Uterus (tissue), 4 donors: ENCODE measurements around the gene SGMS1. TPM values are rescaled to one million over a fixed set of nuclear protein-coding genes. Genes with fewer than 3 reads are reported as not detected.

Experiments used
- DNase-seq, 2 donors: peaks; one replicate each; pipeline ENCODE4 v3.0.0-alpha.2; 2019 to 2020
- H3K27ac ChIP-seq, 2 donors: fragments of 200-600 bp; sonication (generic); 1 replicate in 1 of 2; 2 replicates in 1 of 2; pipeline ENCODE4 v1.5.1; 2016 to 2018
- H3K27me3 ChIP-seq, 2 donors: fragments of 200-600 bp; sonication (generic); one replicate each; pipeline ENCODE4 v1.5.1; 2018 to 2019; ENCODE audit warnings: control low read depth in 1 of 2
- H3K36me3 ChIP-seq, 2 donors: fragments of 200-600 bp; sonication (generic); one replicate each; pipeline ENCODE4 v1.5.1; 2019; ENCODE audit warnings: control low read depth in 1 of 2
- H3K4me1 ChIP-seq, 2 donors: fragments of 200-600 bp; sonication (generic); one replicate each; pipeline ENCODE4 v1.5.1; 2018 to 2019; ENCODE audit warnings: control low read depth in 1 of 2
- H3K4me3 ChIP-seq, 2 donors: fragments of 200-600 bp; sonication (generic); 1 replicate in 1 of 2; 2 replicates in 1 of 2; pipeline ENCODE4 v1.5.1; 2018 to 2019; ENCODE audit warnings: mild to moderate bottlenecking in 1 of 2
- H3K9me3 ChIP-seq, 2 donors: fragments of 200-600 bp; sonication (generic); one replicate each; pipeline ENCODE4 v1.5.1; 2019; ENCODE audit warnings: control low read depth in 1 of 2
- CTCF ChIP-seq, 4 experiments: fragments of 200-600 bp in 2 of 4; fragments of 450-650 bp in 2 of 4; sonication (generic) in 2 of 4; IDR thresholded peaks; one replicate each; pipeline ENCODE4 v1.5.1; 2016 to 2019; ENCODE audit warnings: antibody characterized with exemption in 4 of 4, mild to moderate bottlenecking in 2 of 4, moderate library complexity in 1 of 4
- POLR2A ChIP-seq, 2 donors: fragments of 450-650 bp; IDR thresholded peaks; one replicate each; pipeline ENCODE4 v1.6.1; 2016; ENCODE audit warnings: antibody characterized with exemption in 2 of 2, mild to moderate bottlenecking in 1 of 2, moderate library complexity in 1 of 2
- intact Hi-C: fragments of 100-400 bp; cut with DNase I; formaldehyde crosslinking; loops from one replicate; pipeline ENCODE4 v1.15.1; 2023; ENCODE audit warnings: low total_unique reads
- total RNA-seq, 4 donors: library from RNA; depleted of rRNA in 3 of 4; stranded (reverse); fragments of >200 nt in 3 of 4; gene quantifications; one replicate each; pipeline versions ENCODE4 v1.1.0 to v1.2.4, GENCODE V29; 2014 to 2023
- donor health status: DM: yes; HTN: yes; CAD: no.

The SGMS1 gene
- total RNA-seq, 4 donors from 2014 or later: 38.0 to 102 (median 57.7) TPM

DNA sequence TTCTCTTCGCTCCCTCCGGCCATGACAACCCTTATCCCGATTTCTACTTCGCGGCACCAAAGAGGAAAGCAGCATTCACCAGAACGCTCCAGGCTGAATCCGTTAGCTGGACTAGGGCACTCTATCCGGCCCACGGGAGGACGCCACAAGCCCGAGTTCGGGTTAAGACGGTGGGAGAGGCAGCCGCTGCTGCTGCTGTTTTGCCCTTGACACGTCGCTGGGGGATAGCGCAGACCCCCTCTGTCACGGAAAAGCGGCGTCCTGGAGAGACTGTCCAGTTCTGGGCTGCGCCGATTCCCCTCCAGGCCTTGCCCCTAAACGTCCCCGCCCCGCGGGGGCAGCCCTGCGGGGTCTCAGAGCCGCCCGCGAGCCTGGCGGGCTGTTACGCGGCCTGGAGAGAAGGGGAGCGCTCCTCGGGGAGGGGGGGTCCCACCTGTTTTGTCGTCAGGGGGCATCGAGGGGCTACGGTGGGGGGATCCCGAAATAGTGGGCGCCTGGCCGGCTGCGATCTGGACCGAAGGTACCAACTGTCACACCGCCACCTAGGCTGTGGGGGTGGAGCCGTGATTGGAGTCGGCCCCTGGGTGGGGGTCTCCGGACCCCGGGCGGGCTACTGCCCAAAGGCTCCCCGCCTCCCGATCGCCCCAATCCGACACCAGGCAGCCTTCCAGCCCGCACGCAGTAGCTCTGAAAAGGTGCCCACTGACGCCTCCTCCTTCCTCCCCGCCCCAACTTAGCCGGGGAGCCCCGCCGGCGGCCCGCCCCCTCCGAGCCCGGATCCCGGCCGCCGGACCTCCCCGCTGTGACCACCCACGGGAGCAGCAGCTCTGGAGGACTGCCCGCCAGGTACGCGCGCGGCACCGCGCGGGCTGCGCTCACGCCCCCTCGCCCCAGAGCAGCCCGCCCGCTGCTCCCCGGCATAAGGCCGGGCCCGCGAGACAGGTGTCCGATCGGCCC is 772 bp downstream of the SGMS1 start:
- peak; percentile 51 to 60 for DNase-seq
- Histone ChIP-seq H3K9me3 (no peaks in the 10 kb centered on the region), H3K4me1 (peaks cover 0 to 5% of the 10 kb centered on the region in 2 donors), H3K27me3 (no peaks in the 10 kb centered on the region), H3K4me3 (peak overlapping the region; percentile 82 to 93), H3K27ac (peak overlapping the region; percentile 99 to 100), H3K36me3 (no peaks in the 10 kb centered on the region)
- TF ChIP-seq CTCF (IDR thresholded peaks at IDR 0.05) (no peak), POLR2A (IDR thresholded peaks at IDR 0.05) (no peak)
- intact Hi-C loops: no loop called here

DNA sequence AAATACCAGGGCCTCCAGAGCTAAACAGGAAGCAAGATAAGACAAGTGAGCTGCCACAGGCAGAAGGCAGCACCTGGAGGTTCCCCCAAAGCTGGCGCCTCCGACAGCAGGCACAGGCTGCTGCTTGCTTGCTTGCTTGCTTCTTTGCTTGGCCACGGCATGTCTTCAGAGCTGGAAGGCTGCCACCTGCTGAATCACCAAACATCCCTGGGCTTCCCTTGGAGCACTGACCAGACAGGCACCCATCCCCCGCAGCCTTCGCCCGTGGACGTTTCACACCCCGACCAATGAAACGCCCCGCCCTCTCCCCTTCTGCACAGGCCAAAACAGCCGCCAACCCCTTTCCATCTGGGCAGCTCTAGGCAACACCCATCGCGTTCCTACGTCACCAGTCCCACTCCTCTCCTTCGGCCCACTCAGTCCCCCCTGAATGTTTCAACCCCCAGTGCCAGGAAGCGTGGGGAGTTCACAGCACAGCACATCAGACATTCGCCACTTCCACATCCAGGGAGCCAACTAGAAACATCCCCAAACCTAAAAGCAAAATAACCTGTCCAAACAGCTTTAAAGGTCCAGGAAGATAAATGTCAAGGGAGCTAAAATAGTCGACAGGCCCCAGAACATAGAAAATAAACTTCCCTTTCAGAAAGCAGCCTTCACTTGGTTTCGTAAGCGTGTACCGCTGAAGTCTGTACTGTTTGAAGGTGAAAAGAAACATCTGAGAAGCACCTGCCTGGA is 1.6 kb downstream of the SGMS1 start:
- intact Hi-C loops: no loop called here
- peaks cover 0 to 5% of the 10 kb centered on the region in 2 donors for H3K4me1 ChIP-seq
- TF ChIP-seq CTCF (IDR thresholded peaks at IDR 0.05): peak in 1 of 4 experiments; percentile 6
- peak; percentile 32 to 36 for TF ChIP-seq POLR2A (IDR thresholded peaks at IDR 0.05)

DNA sequence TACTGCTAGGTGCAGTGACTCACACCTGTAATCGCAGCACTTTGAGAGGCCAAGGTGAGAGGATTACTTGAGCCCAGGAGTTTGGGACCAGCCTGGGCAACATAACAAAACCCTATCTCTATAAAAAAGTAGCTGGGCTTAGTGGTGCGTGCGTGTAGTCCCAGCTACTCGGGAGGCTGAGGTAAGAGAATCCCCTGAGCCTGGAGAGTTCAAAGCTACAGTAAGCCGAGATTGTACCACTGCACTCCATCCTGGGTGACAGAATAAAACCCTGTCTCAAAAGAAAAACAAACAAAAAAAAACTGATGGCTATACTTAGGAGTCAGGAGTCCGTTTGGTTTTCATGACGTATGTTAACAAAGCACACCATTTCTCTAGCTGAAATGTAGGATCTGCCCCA is 2.9 kb downstream of the SGMS1 start:
- no peak for DNase-seq
- no peak overlapping the region for H3K4me3 ChIP-seq
- no peaks in the 10 kb centered on the region for H3K9me3 ChIP-seq
- H3K4me1 ChIP-seq: peaks cover 0 to 5% of the 10 kb centered on the region in 2 donors
- no peaks in the 10 kb centered on the region for H3K27me3 ChIP-seq
- no peaks in the 10 kb centered on the region for H3K36me3 ChIP-seq
- intact Hi-C loops: no loop called here
- peak overlapping the region in 1 of 2 donors; percentile 100 for H3K27ac ChIP-seq
- no peak for TF ChIP-seq CTCF (IDR thresholded peaks at IDR 0.05)
- TF ChIP-seq POLR2A (IDR thresholded peaks at IDR 0.05): no peak

More for the DNA sequence above, 1.6 kb downstream of the SGMS1 start:
- no peaks in the 10 kb centered on the region for H3K27me3 ChIP-seq
- H3K27ac ChIP-seq: peak overlapping the region; percentile 99 to 100
- DNase-seq: peak; percentile 97 to 99
- H3K4me3 ChIP-seq: peak overlapping the region; percentile 82 to 93
- no peaks in the 10 kb centered on the region for H3K9me3 ChIP-seq
- H3K36me3 ChIP-seq: no peaks in the 10 kb centered on the region

- intact Hi-C loops: no loop called here
- Histone ChIP-seq H3K27me3 (no peaks in the 10 kb centered on the region), H3K9me3 (no peaks in the 10 kb centered on the region), H3K27ac (no peak overlapping the region), H3K4me3 (no peak overlapping the region), H3K4me1 (peaks cover 0 to 5% of the 10 kb centered on the region in 2 donors), H3K36me3 (no peaks in the 10 kb centered on the region)
- no peak for TF ChIP-seq POLR2A (IDR thresholded peaks at IDR 0.05)
- no peak for TF ChIP-seq CTCF (IDR thresholded peaks at IDR 0.05)
- no peak for DNase-seq
Measured at GRCh38 chr10:50619882-50620281, 3.9 kb downstream of the SGMS1 start.
